BJ (cell line): ENCODE results near the gene NISCH. TPM values are rescaled to one million over a fixed set of nuclear protein-coding genes. Genes with fewer than 3 reads are reported as not detected.

Source experiments
- CTCF ChIA-PET: fragments of 350-600 bp; formaldehyde crosslinking; extraction: SDS; loops from one replicate; lab custom pipeline; 2021; ENCODE audit warnings: antibody characterized with exemption, inconsistent platforms; lab: Yijun Ruan, JAX
- POLR2A ChIA-PET: fragments of 300-600 bp; sonication (Branson Sonifier 250); formaldehyde crosslinking; extraction: SDS; loops from one replicate; lab custom pipeline; 2021; ENCODE audit warnings: antibody characterized with exemption; lab: Charles Lee
- DNase-seq: peaks from one replicate; pipeline ENCODE4 v3.0.0-alpha.2; 2011; ENCODE audit warnings: low read depth
- H3K27me3 ChIP-seq: 2 replicates; pipeline ENCODE4 v1.6.0; 2011; ENCODE audit warnings: low read length; ENCODE audit not compliant: control insufficient read depth, insufficient read depth
- H3K36me3 ChIP-seq: 2 replicates; pipeline ENCODE4 v1.5.1; 2011; ENCODE audit warnings: low read length; ENCODE audit not compliant: control insufficient read depth, insufficient read depth
- H3K4me3 ChIP-seq: 2 replicates; pipeline ENCODE4 v1.5.1; 2011; ENCODE audit warnings: low read depth, mild to moderate bottlenecking, control low read depth, low read length
- polyA plus RNA-seq: library from polyadenylated mRNA; depleted of rRNA; stranded (reverse); fragments of >200 nt; gene quantifications from 2 replicates; pipeline ENCODE4 v1.2.3, GENCODE V29; 2011
- TF ChIP-seq, protein P1 (sequence below): IDR thresholded peaks from 2 replicates; pipeline ENCODE4 v1.5.1; 2011; ENCODE audit warnings: low read depth, mild to moderate bottlenecking, control low read depth, inconsistent platforms, low read length, moderate library complexity; ENCODE audit not compliant: insufficient read depth

NISCH gene
- polyA plus RNA-seq, 1 experiment = 95.3 TPM

DNA sequence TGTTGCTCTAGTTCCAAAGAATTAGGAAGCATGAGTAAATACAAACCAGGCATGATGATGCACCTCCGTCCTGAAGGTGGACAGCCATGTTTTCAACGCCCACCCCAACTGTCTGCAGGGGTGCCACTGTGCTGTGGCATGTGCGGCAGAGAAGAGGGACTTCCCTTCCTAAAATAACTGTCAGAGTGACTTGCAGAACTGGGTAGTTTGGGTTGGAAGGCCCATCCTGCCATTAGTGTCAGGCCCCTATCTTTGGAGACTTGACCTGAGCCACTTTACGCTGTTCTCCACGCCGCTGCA, 22.3 kb downstream of the NISCH start:
- DNase-seq = no peak
- no peak overlapping the region for H3K4me3 ChIP-seq

DNA sequence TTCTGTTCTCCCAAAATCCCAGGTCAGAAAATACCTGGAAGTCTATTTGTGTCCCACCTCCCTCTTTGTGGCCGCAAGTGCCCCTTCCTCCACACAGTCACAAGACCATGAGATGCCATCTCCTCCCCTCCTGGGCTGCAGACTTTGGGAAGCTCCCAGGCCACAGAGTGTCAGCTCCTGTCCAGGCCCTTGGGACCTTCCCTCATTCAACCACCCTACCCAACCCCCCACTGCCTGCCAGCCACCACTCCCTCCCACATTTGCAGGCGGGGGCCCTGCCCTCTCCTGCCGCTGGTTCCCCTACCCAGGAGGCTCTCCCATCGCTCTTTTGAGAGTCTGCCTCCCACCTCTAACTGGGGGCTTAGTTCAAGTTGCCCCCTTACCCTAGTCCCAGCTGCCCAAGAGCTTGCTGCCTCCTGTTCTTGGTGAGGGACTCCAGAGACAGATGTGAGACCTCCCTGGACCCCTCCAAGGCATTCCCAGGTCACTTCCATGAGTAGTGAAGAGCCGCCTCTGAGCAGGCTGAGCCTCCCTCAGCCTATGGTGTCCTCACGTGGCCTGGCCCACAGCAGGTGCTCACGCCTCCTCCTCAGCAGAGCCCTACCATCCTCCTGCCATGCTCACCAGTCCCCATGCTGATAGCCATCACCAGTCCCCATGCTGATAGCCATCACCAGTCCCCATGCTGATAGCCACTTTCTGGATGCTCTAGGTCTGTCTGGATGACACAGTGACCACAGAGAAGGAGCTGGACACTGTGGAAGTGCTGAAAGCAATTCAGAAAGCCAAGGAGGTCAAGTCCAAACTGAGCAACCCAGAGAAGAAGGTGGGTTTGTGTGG, 23.9 kb downstream of the NISCH start:
- Histone ChIP-seq H3K36me3 (peaks cover 65% of the 10 kb centered on the region), H3K27me3 (no peaks in the 10 kb centered on the region), H3K4me3 (no peak overlapping the region)
- ChIA-PET CTCF (interaction anchor here (0.5 to 1.0 kb wide), 3 partner anchors 7 to 58 kb away, joined by 3 to 4 read pairs (median 3); no protein-coding TSS in a partner anchor), POLR2A (no interaction called here)
- no peak for DNase-seq
- TF ChIP-seq, protein P1, sequence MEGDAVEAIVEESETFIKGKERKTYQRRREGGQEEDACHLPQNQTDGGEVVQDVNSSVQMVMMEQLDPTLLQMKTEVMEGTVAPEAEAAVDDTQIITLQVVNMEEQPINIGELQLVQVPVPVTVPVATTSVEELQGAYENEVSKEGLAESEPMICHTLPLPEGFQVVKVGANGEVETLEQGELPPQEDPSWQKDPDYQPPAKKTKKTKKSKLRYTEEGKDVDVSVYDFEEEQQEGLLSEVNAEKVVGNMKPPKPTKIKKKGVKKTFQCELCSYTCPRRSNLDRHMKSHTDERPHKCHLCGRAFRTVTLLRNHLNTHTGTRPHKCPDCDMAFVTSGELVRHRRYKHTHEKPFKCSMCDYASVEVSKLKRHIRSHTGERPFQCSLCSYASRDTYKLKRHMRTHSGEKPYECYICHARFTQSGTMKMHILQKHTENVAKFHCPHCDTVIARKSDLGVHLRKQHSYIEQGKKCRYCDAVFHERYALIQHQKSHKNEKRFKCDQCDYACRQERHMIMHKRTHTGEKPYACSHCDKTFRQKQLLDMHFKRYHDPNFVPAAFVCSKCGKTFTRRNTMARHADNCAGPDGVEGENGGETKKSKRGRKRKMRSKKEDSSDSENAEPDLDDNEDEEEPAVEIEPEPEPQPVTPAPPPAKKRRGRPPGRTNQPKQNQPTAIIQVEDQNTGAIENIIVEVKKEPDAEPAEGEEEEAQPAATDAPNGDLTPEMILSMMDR = no peak

More for the DNA sequence above, 22.3 kb downstream of the NISCH start:
- ChIA-PET CTCF (no interaction called here), POLR2A (no interaction called here)
- Histone ChIP-seq H3K27me3 (no peaks in the 10 kb centered on the region), H3K36me3 (peaks cover 73% of the 10 kb centered on the region)
- TF ChIP-seq, protein P1 = no peak

DNA sequence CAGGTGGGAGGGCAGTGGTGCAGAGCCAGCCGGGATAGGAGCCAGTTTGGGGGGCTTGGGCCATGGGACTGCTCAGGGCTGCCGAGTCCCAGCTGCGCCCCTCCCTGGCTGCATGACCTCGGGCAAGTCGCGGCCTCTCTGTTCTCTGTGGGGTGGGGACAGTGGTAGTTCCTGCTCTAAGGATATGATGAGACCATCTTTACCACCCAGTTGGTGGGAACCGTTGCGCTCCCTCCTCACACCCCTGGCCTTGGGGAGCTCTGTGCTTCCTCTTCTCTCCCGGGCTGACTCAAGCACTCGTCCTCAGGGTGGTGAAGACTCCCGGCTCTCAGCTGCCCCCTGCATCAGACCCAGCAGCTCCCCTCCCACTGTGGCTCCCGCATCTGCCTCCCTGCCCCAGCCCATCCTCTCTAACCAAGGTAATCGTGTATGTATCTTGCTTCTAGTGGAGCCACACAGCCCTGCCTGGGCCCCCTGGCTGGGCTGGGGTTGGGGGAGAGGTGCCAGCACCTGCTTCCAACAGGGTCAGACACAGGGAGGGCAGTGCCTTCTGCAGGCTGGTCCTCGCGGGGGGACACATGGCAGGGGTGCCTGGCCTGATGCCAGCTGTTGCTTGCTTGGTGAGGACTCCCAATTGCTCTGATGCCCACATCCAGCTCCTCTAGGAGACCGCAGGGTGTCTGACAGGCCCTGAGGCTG, 24.6 kb downstream of the NISCH start:
- H3K27me3 ChIP-seq = no peaks in the 10 kb centered on the region
- POLR2A ChIA-PET = no interaction called here
- CTCF ChIA-PET = interaction anchor here (0.7 to 1.0 kb wide), 2 partner anchors 8 to 57 kb away, joined by 3 to 4 read pairs; no protein-coding TSS in a partner anchor
- no peak for DNase-seq
- H3K4me3 ChIP-seq = no peak overlapping the region
- H3K36me3 ChIP-seq = peaks cover 65% of the 10 kb centered on the region
- TF ChIP-seq, protein P1 = no peak

DNA sequence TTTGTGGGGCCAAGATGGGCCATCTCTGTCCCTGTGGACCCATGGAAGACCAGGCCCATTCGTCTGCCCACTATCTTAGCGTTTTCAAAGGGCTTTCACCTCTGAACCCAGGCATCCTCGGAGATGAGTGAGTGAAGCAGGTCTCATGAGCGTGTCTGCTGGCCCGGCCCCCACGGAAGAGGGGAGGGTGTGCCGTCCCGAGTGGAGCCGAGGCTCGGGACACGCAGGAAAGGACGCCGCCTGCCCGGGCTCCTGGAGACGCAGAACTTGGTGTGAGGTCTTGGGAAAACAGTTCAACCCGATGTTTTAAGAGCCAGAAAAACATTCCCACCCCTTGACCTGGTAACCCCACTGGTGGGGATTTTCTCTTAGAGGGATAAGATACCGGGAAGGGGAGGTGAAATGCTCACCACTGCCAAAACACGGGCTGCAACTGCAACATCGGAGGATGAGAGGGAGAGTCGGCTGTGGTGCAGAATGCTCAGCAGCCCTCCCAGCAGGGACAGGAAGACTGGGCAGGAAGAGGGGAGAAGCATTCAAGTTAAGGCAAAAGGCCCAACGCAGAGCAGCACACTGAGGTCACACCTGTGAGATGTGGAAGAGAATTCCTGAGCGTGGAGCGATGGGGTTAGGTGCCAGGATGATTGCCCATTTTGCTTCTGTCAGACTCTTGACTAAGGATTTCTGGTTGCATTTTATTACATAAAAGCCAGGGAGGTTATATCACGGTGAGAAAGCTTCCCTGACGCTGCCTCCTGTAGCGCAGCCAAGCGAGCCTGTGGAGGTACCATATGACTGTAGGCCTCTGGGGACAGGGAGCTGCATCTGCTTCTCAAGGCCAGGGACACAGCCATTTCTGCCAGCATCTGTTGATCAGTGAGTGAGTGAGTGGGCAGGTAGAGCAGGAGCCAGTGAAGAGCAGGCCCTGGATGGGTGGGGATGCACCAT, 25.6 kb downstream of the NISCH start:
- Histone ChIP-seq H3K27me3 (no peaks in the 10 kb centered on the region), H3K36me3 (peaks cover 70% of the 10 kb centered on the region), H3K4me3 (no peak overlapping the region)
- TF ChIP-seq, protein P1 = no peak
- DNase-seq = no peak
- ChIA-PET POLR2A (no interaction called here), CTCF (interaction anchor here (1.0 to 3.1 kb wide), 2 partner anchors 9 kb away, joined by 4 to 11 read pairs; no protein-coding TSS in a partner anchor)
